GM21619 (cell line): ENCODE data around the gene CSF1.

ENCODE experiments used
- ATAC-seq: cut with Tn5 transposase; IDR thresholded peaks from one replicate; pipeline ENCODE4 v1.9.1; 2021; ENCODE audit not compliant: unreplicated experiment

Gene CSF1

GRCh38 chr1:109882288-109883245, 28.1 kb upstream of the CSF1 start:
- no peak for ATAC-seq

- no peak for ATAC-seq
These were observed 27.2 kb upstream of the CSF1 start for GRCh38 chr1:109883248-109883955.

GRCh38 chr1:109884242-109884891, 26.3 kb upstream of the CSF1 start:
- no peak for ATAC-seq

GRCh38 chr1:109885589-109885988, 25.1 kb upstream of the CSF1 start:
- no peak for ATAC-seq

DNA sequence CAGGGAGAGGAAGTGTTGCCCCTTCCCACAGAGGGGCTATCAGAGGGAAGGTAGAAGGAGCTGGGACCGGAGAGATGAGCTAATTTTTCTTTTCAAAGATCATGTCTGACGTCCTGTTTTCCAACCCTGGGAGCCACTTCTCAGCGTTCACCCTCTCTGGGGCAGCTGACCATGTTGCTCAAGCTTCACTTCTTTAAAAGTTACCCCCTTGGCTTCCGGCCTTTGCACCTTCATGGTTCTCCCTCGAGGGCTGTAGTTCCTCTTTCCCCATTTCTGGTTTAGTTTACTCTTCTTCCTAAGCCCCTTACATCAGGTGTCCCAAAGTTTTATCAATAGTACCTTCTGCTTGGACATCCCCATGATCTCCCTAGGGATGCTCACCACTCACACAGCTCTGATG, 23.8 kb upstream of the CSF1 start:
- no peak for ATAC-seq

- ATAC-seq, result no peak
These were observed 23.4 kb upstream of the CSF1 start for GRCh38 chr1:109887271-109887670.

DNA sequence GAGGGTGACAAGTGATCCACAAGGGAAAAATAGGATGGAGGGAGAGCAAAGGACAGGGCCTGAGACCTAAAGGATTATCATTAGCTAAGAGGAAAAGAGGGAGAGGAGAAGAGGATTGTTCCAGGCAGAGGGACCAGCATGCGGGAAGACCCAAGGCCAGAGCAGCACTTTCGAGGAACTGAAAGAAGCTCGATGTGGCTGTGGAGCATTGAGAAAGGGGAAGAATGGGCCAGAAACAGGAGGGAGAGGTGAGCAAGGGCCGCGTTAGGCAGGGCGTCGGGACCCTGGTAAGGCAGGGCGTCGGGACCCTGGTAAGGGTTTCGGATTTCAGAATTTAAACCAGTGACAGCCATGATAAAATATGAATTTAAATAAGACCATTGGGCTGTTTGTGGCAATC, 22.8 kb upstream of the CSF1 start:
- no peak for ATAC-seq

DNA sequence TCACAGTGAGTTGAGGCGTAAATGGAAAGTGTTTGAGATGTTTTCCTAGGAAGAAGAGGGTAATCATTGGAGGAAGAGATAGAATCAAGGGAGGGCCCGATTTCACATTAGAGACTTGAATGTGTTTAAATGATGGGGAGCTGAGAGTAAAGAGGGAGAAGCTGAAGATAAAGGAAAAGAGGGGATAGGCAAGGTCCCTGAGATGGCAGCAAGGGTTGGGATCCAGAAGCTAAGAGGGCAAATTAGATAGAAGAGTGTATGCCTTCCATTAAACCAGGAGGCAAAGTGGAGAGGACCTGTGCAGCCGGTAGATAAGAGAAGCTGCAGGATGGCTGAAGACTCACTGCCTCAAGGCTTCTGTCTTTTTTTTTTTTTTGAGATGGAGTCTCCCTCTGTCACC, 21.6 kb upstream of the CSF1 start:
- no peak for ATAC-seq

DNA sequence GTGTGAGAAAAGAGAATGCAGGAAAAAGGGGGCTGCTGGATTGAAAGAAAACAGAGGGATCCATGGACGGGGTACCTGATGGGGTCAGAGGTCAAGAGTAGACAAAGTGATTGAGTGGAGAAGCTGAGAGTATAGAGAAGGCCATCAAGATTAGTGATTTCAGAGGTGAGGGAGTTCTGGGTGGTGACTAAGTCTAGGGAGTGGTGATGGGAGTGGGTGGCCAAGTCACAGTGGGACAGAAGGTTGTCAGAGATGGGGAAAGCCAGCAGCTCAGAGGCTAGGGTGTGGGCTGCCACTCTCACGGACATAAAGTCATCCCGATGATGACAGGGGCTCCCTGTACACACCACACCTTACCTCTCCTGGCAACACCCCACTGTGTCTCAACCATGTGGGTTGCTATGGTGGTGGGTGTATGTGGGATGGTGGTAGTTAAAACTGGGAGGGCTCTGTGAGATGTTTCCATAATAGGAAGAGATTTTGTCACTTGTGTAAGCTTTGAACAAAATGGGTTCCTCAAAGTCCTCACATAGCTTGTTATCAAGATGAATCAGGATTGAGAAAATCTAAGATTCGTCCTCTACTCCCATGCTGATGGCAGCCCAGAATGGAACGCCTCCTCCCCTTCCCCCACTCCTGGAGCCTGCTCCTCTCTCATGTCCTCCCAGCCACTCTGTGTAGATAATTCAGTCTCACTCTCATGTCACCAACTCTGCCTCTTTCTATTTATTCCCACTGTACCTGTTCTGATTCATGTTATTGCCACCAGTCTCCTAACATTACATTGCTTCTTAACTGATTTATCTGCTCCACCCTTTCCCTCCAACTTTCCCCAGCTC, 20.3 kb upstream of the CSF1 start:
- no peak for ATAC-seq

DNA sequence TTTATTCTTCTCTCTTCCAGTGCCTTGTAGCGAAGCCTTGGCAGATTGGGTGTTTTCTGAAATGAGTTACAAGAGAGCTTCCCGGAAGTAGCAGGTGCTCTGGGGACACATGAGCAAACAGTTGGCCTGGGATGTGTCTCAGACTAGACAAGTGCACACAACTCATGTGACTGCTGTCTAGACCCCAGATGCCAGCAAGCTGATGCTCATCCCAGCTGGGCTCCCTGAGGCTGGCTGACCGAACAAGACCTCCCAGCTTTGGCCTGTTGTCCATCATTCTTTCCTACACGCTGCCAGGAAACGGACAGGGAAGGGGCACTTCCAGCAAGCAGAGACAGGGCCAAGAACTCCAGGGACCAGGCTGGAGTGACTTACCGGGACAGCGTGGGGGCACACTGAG, 18.7 kb upstream of the CSF1 start:
- no peak for ATAC-seq

- ATAC-seq, result no peak
These were observed 17.9 kb upstream of the CSF1 start for GRCh38 chr1:109892561-109893368.

DNA sequence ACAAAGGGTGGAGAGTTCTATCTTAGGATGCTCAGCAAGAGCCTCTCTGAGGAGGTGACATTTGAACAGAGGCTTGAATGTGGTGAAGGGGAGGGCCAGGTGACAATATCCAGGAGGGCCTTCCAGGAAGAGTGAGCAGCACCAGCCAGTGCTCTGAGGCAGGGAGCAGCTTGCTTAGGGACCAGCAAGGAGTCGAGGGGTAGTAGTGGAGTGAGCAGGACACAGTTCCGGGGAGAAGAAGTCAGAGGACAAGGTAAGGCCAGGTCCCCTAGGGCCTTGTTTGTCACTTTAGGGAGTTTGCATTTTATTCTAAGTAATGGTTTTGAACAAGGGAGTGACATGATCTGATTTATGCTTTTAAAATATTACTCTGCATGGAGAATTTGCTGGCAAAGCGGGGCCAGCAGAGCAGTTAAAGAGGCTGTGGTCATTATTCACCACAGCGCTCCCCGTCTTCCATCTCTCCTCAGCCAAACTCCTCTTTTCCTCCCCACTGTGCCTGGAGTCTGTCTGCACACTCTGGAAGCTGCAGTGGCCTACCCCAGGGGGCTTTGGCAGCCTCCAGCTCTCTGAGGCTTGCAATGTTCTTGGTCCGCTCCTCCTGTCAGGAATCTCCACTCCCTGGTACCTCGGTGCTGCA, 17.0 kb upstream of the CSF1 start:
- ATAC-seq, result no peak

- no peak for ATAC-seq
These were observed 15.6 kb upstream of the CSF1 start for GRCh38 chr1:109894823-109895719.

DNA sequence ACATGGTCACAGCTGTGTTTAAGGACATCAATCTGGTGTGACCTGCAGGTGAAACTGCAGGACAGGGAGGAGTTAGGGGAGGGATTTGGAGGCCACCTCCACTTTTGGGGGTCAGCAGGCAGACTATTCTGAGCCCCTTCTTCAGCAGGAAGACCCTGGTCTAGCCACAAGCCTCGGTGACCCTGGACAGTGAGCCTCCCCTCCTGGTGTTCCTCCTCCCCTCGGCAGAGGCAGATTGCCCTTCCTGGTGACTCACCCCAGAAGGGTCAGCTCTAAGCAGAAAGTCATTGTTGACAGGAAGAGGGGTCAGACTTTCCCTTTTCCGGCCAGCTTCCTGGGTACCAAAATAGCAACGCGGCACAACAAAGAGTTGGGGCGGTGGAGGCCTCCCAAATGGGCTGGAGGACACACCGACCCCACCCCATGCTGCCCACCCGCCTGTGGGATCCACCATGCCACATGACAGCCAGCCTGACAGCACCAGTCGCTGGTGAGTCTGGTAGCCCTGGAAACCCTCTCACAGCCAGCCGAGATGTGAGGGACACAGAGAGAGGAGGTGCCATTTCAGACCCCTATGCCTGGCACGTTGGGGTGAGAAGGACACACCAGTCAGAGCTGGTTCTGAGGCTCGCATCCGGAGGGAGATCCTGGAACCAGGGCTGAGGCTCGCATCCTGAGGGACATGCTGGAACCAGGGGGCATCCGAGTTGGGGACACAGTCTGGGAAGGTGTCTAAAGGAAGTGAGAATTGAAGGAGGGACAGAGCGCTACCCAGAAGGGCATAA, 14.7 kb upstream of the CSF1 start:
- no peak for ATAC-seq

DNA sequence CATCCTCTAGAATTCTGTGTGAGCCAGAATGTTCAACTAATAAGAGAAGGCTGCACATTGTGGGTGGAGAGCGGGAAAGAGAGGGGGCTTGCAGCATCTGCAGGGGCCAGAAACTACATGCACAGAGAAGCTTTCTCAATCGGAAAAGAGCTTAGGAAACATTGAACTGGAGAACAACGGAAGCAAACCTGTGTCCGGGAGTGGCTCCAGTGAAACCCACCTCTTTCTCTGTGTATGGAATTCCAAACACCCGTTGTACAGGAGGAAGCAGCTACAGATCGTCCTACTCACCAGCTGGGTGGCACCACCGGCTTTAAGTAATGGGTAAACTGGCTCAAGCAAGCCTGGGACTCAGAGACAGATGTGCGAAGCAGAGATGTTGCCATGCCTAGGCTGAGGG, 14.0 kb upstream of the CSF1 start:
- ATAC-seq, result no peak

DNA sequence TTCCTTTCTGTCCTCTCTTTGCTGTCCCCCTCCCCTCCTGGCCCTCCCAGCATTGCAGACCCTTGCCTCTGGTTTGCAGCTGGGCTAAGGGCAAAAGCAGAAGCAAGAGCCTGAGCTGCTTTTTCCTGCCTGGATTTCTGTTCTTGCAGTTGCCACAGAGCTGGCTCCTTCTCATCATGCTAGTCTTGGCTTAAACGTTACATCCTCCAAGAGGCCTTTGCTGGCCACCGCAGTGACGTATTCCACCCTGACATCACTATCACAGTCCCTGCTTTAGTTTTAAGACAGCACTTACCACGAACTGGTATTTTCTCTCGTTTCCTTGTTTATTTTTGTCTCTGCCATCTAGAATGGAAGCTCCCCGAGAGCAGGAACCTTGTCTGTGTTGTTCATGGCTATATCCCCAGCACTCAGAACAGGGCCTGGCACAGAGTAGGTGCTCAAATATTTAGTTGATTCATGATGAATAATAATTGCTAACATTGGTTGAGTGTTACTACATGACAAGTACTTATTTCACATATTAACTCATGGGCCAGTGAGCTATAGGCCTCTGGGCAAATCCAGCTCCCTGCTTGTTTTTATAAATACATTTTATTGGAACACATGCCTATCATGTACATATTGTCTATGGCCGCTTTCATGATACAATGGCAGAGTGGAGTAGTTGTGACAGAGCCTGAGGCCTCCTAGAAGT, 13.2 kb upstream of the CSF1 start:
- ATAC-seq, result no peak

GRCh38 chr1:109898842-109899241, 11.8 kb upstream of the CSF1 start:
- ATAC-seq, result no peak
